NCI-H146 treated with DMSO at 0.1 percent for 48 hours (cell line): ENCODE measurements around the gene FITM1.
"Not testable (repeated sequence)": the region's sequence is repeated elsewhere in the genome, so short reads cannot be mapped to it uniquely, and the experiment has no call there.

Experiments used
- DNase-seq: peaks from one replicate; lab custom pipeline; 2025; ENCODE audit not compliant: unreplicated experiment; lab: John Stamatoyannopoulos, UW

FITM1 gene

GRCh38 chr14:24098229-24098926 is 32.1 kb upstream of the FITM1 start:
- DNase-seq = no peak

GRCh38 chr14:24098927-24099813 is 31.3 kb upstream of the FITM1 start:
- DNase-seq = no peak

- DNase-seq = no peak
Observed at GRCh38 chr14:24100197-24100981, 30.1 kb upstream of the FITM1 start.

GRCh38 chr14:24100982-24101494 is 29.4 kb upstream of the FITM1 start:
- no peak for DNase-seq

GRCh38 chr14:24102357-24103048 is 28.0 kb upstream of the FITM1 start:
- DNase-seq = no peak

GRCh38 chr14:24103451-24103850 is 27.0 kb upstream of the FITM1 start:
- DNase-seq = no peak

GRCh38 chr14:24105609-24106239 is 24.7 kb upstream of the FITM1 start:
- DNase-seq = not testable (repeated sequence)

GRCh38 chr14:24106672-24107271 is 23.7 kb upstream of the FITM1 start:
- no peak for DNase-seq

GRCh38 chr14:24108336-24108874 is 22.1 kb upstream of the FITM1 start:
- no peak for DNase-seq

GRCh38 chr14:24110060-24110459 is 20.4 kb upstream of the FITM1 start:
- no peak for DNase-seq

GRCh38 chr14:24110523-24110922 is 19.9 kb upstream of the FITM1 start:
- DNase-seq = no peak

- no peak for DNase-seq
Observed at GRCh38 chr14:24113379-24113800, 17.1 kb upstream of the FITM1 start.

- peak; percentile 70 for DNase-seq
Observed at GRCh38 chr14:24113801-24114531, 16.5 kb upstream of the FITM1 start.

GRCh38 chr14:24114532-24115421 is 15.7 kb upstream of the FITM1 start, which contains the start of the genes DCAF11 and NRL:
Gene DCAF11, plus strand, starts transcription at chr14:24114777. Its CDS starts 818 bp downstream, at chr14:24115595.
Gene NRL, minus strand, starts transcription at chr14:24114949. Its CDS starts 32,101 bp downstream, at chr14:24082848.
- DNase-seq = peak; percentile 98

- DNase-seq = no peak
Observed at GRCh38 chr14:24115422-24116127, 14.9 kb upstream of the FITM1 start.

GRCh38 chr14:24116128-24116814 is 14.2 kb upstream of the FITM1 start:
- DNase-seq = no peak
